Measurements from ENCODE around the gene SLC9A5.
A peak's percentile ranks its signal among the peaks of the same experiment; 100 is the strongest.

The SLC9A5 gene

GRCh38 chr16:67228034-67228785 lies 20.6 kb upstream of the SLC9A5 start:
- no peak for DNase-seq (ENCODE audit: low spot score)
- Mint-ChIP-seq H3K9me3 (no peaks in the 10 kb centered on the region), H3K27me3 (ENCODE audit: low read depth) (no peaks in the 10 kb centered on the region), H3K36me3 (ENCODE audit: low read depth) (peaks cover 30% of the 10 kb centered on the region), H3K4me1 (ENCODE audit: low read depth) (peaks cover 39% of the 10 kb centered on the region), H3K4me3 (peak overlapping the region; percentile 99), H3K27ac (peak overlapping the region; percentile 98)

- Mint-ChIP-seq H3K27me3 (ENCODE audit: low read depth) (no peaks in the 10 kb centered on the region), H3K36me3 (ENCODE audit: low read depth) (peaks cover 35% of the 10 kb centered on the region), H3K4me1 (ENCODE audit: low read depth) (peaks cover 33% of the 10 kb centered on the region), H3K9me3 (no peaks in the 10 kb centered on the region), H3K27ac (no peak overlapping the region), H3K4me3 (peak overlapping the region; percentile 56)
- DNase-seq (ENCODE audit: low spot score) = no peak
Measured at GRCh38 chr16:67228905-67229304, 19.9 kb upstream of the SLC9A5 start.

- no peak for DNase-seq (ENCODE audit: low spot score)
- H3K27ac Mint-ChIP-seq = no peak overlapping the region
- H3K9me3 Mint-ChIP-seq = no peaks in the 10 kb centered on the region
- H3K4me1 Mint-ChIP-seq (ENCODE audit: low read depth) = peaks cover 22% of the 10 kb centered on the region
- H3K27me3 Mint-ChIP-seq (ENCODE audit: low read depth) = no peaks in the 10 kb centered on the region
- H3K36me3 Mint-ChIP-seq (ENCODE audit: low read depth) = peaks cover 44% of the 10 kb centered on the region
- H3K4me3 Mint-ChIP-seq = no peak overlapping the region
Measured at GRCh38 chr16:67229906-67230808, 18.6 kb upstream of the SLC9A5 start.

GRCh38 chr16:67230809-67231660 lies 17.7 kb upstream of the SLC9A5 start:
- Mint-ChIP-seq H3K4me3 (no peak overlapping the region), H3K27ac (no peak overlapping the region), H3K9me3 (no peaks in the 10 kb centered on the region), H3K4me1 (ENCODE audit: low read depth) (peaks cover 15% of the 10 kb centered on the region), H3K27me3 (ENCODE audit: low read depth) (no peaks in the 10 kb centered on the region), H3K36me3 (ENCODE audit: low read depth) (peaks cover 48% of the 10 kb centered on the region)
- no peak for DNase-seq (ENCODE audit: low spot score)

GRCh38 chr16:67233596-67233995 lies 15.2 kb upstream of the SLC9A5 start:
- Mint-ChIP-seq H3K27me3 (ENCODE audit: low read depth) (no peaks in the 10 kb centered on the region), H3K27ac (no peak overlapping the region), H3K36me3 (ENCODE audit: low read depth) (peaks cover 60% of the 10 kb centered on the region), H3K4me1 (ENCODE audit: low read depth) (peaks cover 5% of the 10 kb centered on the region), H3K9me3 (no peaks in the 10 kb centered on the region), H3K4me3 (no peak overlapping the region)
- no peak for DNase-seq (ENCODE audit: low spot score)

GRCh38 chr16:67234180-67234597 lies 14.6 kb upstream of the SLC9A5 start:
- H3K9me3 Mint-ChIP-seq = no peaks in the 10 kb centered on the region
- H3K4me1 Mint-ChIP-seq (ENCODE audit: low read depth) = peaks cover 5% of the 10 kb centered on the region
- no peaks in the 10 kb centered on the region for H3K27me3 Mint-ChIP-seq (ENCODE audit: low read depth)
- H3K36me3 Mint-ChIP-seq (ENCODE audit: low read depth) = peaks cover 59% of the 10 kb centered on the region
- no peak overlapping the region for H3K4me3 Mint-ChIP-seq
- no peak for DNase-seq (ENCODE audit: low spot score)
- H3K27ac Mint-ChIP-seq = no peak overlapping the region

GRCh38 chr16:67235816-67236562 lies 12.8 kb upstream of the SLC9A5 start:
- Mint-ChIP-seq H3K4me3 (peak overlapping the region; percentile 55), H3K4me1 (ENCODE audit: low read depth) (peaks cover 5% of the 10 kb centered on the region), H3K36me3 (ENCODE audit: low read depth) (peaks cover 51% of the 10 kb centered on the region), H3K27me3 (ENCODE audit: low read depth) (no peaks in the 10 kb centered on the region), H3K9me3 (no peaks in the 10 kb centered on the region), H3K27ac (peak overlapping the region; percentile 86)
- DNase-seq (ENCODE audit: low spot score) = no peak

GRCh38 chr16:67236563-67237395 lies 12.0 kb upstream of the SLC9A5 start:
- Mint-ChIP-seq H3K4me1 (ENCODE audit: low read depth) (peaks cover 11% of the 10 kb centered on the region), H3K4me3 (peak overlapping the region; percentile 55), H3K36me3 (ENCODE audit: low read depth) (peaks cover 51% of the 10 kb centered on the region), H3K27me3 (ENCODE audit: low read depth) (no peaks in the 10 kb centered on the region), H3K9me3 (no peaks in the 10 kb centered on the region), H3K27ac (peak overlapping the region; percentile 86)
- DNase-seq (ENCODE audit: low spot score) = peak; percentile 69

GRCh38 chr16:67237396-67238277 lies 11.1 kb upstream of the SLC9A5 start:
- Mint-ChIP-seq H3K27me3 (ENCODE audit: low read depth) (no peaks in the 10 kb centered on the region), H3K4me3 (no peak overlapping the region), H3K36me3 (ENCODE audit: low read depth) (peaks cover 51% of the 10 kb centered on the region), H3K27ac (peak overlapping the region; percentile 31), H3K9me3 (no peaks in the 10 kb centered on the region), H3K4me1 (ENCODE audit: low read depth) (peaks cover 14% of the 10 kb centered on the region)
- no peak for DNase-seq (ENCODE audit: low spot score)

GRCh38 chr16:67238278-67238575 lies 10.6 kb upstream of the SLC9A5 start:
- Mint-ChIP-seq H3K9me3 (no peaks in the 10 kb centered on the region), H3K4me1 (ENCODE audit: low read depth) (peaks cover 16% of the 10 kb centered on the region), H3K27me3 (ENCODE audit: low read depth) (no peaks in the 10 kb centered on the region), H3K27ac (no peak overlapping the region), H3K36me3 (ENCODE audit: low read depth) (peaks cover 48% of the 10 kb centered on the region), H3K4me3 (no peak overlapping the region)
- no peak for DNase-seq (ENCODE audit: low spot score)

GRCh38 chr16:67238806-67239470 lies 9.8 kb upstream of the SLC9A5 start:
- Mint-ChIP-seq H3K4me1 (ENCODE audit: low read depth) (peaks cover 23% of the 10 kb centered on the region), H3K27ac (no peak overlapping the region), H3K27me3 (ENCODE audit: low read depth) (no peaks in the 10 kb centered on the region), H3K4me3 (no peak overlapping the region), H3K36me3 (ENCODE audit: low read depth) (peaks cover 43% of the 10 kb centered on the region), H3K9me3 (no peaks in the 10 kb centered on the region)
- no peak for DNase-seq (ENCODE audit: low spot score)
